ENCODE data around the gene FAM187B. TPM values are rescaled to one million over a fixed set of nuclear protein-coding genes. Genes with fewer than 3 reads are reported as not detected.
"Not testable (repeated sequence)": the region's sequence is repeated elsewhere in the genome, so short reads cannot be mapped to it uniquely, and the experiment has no call there.

The FAM187B gene
- total RNA-seq, 2 donors from 2014 or later: 1.1 TPM; not detected in 1

DNA sequence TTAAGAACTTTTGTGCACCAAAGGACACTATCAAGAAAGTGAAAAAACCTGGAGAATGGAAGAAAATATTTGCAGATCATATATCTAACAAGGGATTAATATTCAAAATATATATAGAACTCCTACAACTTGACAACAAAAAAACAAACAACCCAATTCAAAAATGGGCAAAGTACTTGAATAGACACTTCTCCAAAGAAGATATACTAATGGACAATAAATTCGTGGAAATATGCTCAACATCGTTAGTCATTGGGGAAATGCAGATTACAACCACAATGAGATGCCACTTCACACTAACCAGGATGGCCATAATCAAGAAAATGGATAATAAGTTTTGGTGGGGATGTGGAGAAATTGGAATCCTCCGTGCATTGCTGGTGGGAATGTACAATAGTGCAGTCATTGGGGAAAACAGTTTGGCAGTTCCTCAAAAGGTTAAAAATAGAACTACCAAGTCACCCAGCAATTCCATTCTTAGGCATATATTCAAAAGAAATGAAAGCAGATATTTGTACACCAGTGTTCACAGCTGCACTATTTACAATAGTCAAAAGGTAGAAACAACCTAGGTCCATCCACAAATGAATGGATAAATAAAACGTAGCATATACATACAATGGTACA lies 18.0 kb upstream of the FAM187B start:
- Histone ChIP-seq H3K4me3 (no peak overlapping the region), H3K36me3 (no peaks in the 10 kb centered on the region), H3K27me3 (replicated peaks; ENCODE audit: insufficient read depth) (no peaks in the 10 kb centered on the region), H3K27ac (no peak overlapping the region), H3K4me1 (replicated peaks) (no peaks in the 10 kb centered on the region), H3K9me3 (no peaks in the 10 kb centered on the region)
- intact Hi-C loops (cut with DNase I): no loop called here
- WGBS: 85% methylated on average over 4 of the region's 4 CpGs
- no peak for DNase-seq (ENCODE audit: low spot score)
- TF ChIP-seq, protein P1, sequence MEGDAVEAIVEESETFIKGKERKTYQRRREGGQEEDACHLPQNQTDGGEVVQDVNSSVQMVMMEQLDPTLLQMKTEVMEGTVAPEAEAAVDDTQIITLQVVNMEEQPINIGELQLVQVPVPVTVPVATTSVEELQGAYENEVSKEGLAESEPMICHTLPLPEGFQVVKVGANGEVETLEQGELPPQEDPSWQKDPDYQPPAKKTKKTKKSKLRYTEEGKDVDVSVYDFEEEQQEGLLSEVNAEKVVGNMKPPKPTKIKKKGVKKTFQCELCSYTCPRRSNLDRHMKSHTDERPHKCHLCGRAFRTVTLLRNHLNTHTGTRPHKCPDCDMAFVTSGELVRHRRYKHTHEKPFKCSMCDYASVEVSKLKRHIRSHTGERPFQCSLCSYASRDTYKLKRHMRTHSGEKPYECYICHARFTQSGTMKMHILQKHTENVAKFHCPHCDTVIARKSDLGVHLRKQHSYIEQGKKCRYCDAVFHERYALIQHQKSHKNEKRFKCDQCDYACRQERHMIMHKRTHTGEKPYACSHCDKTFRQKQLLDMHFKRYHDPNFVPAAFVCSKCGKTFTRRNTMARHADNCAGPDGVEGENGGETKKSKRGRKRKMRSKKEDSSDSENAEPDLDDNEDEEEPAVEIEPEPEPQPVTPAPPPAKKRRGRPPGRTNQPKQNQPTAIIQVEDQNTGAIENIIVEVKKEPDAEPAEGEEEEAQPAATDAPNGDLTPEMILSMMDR (IDR thresholded peaks at IDR 0.05): no peak
- TF ChIP-seq POLR2AphosphoS5 (IDR thresholded peaks at IDR 0.05) (no peak), POLR2A (IDR thresholded peaks at IDR 0.05) (no peak)

DNA sequence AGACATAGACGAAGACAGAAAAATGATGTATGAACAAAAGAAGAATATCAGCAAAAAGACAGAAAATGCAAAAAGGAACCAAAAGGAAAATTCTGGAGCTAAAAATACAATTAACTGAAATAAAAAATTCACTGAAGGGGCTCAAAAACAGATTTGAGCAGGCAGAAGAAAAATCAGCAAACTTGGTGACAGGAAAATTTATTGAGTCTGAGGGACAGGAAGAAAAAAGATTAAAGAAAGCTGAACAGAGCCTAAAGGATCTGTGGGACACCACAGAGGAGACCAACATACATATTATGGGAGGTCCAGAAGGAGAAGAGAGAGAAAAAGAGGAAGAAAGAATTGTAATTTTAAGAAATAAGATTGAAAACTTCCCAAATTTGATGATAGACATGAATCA lies 12.9 kb upstream of the FAM187B start:
- no peak overlapping the region for H3K4me3 ChIP-seq
- WGBS: 72% methylated on average over 1 of the region's 1 CpG

DNA sequence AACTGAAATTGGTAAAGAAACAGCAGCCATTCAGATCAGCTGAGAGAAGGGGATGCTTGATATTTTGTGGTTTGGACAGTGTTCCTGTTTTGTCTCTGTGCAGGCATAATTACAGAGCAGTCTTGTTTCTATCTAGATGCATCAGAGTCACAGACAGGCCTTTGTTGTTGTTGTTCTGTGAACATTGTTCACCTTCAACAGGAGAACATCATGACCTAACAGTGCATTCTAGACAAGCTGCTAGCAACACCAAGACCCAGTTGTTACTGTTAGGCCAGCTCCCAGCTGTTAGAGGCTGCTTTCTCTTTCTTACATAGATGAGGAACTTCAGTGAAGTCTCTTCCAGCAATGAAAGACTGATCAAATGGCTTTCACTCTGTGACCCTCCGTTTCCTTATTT lies 11.8 kb upstream of the FAM187B start:
- DNase-seq (ENCODE audit: low spot score): no peak
- no peaks in the 10 kb centered on the region for H3K4me1 ChIP-seq (replicated peaks)
- intact Hi-C loops (cut with DNase I): no loop called here
- 77% methylated on average over 1 of the region's 1 CpG for WGBS
- no peak overlapping the region for H3K27ac ChIP-seq
- TF ChIP-seq POLR2A (IDR thresholded peaks at IDR 0.05) (no peak), POLR2AphosphoS5 (IDR thresholded peaks at IDR 0.05) (no peak)
- TF ChIP-seq, protein P1 (IDR thresholded peaks at IDR 0.05): no peak
- H3K36me3 ChIP-seq: no peaks in the 10 kb centered on the region
- H3K4me3 ChIP-seq: no peak overlapping the region
- H3K27me3 ChIP-seq (replicated peaks; ENCODE audit: insufficient read depth): no peaks in the 10 kb centered on the region
- H3K9me3 ChIP-seq: no peaks in the 10 kb centered on the region

More for the DNA sequence above, 12.9 kb upstream of the FAM187B start:
- intact Hi-C loops (cut with DNase I): no loop called here
- Histone ChIP-seq H3K27me3 (replicated peaks; ENCODE audit: insufficient read depth) (no peaks in the 10 kb centered on the region), H3K4me1 (replicated peaks) (no peaks in the 10 kb centered on the region), H3K9me3 (no peaks in the 10 kb centered on the region), H3K36me3 (no peaks in the 10 kb centered on the region), H3K27ac (no peak overlapping the region)
- DNase-seq (ENCODE audit: low spot score): no peak
- no peak for TF ChIP-seq POLR2AphosphoS5 (IDR thresholded peaks at IDR 0.05)
- no peak for TF ChIP-seq POLR2A (IDR thresholded peaks at IDR 0.05)
- TF ChIP-seq, protein P1 (IDR thresholded peaks at IDR 0.05): no peak

DNA sequence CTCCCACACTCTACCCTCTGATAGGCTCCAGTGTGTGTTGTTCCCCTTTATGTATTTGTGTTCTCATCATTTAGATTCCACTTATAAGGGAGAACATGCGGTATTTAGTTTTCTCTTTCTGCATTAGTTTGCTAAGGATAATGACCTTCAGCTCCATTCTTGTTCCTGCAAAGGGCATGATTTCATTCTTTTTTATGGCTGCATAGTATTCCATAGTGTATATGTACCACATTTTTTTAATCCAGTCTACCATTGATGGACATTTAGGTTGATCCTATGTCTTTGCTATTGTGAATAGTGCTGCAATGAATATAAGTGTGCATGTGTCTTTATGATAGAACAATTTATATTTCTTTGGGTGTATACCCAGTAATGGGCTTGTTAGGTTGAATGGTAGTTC lies 11.1 kb upstream of the FAM187B start:
- H3K27me3 ChIP-seq (replicated peaks; ENCODE audit: insufficient read depth); DNase-seq (ENCODE audit: low spot score); H3K27ac ChIP-seq; H3K9me3 ChIP-seq; H3K36me3 ChIP-seq; H3K4me3 ChIP-seq; H3K4me1 ChIP-seq (replicated peaks); intact Hi-C loops (cut with DNase I): not testable (repeated sequence)
- WGBS: 92% methylated on average over 1 of the region's 1 CpG

DNA sequence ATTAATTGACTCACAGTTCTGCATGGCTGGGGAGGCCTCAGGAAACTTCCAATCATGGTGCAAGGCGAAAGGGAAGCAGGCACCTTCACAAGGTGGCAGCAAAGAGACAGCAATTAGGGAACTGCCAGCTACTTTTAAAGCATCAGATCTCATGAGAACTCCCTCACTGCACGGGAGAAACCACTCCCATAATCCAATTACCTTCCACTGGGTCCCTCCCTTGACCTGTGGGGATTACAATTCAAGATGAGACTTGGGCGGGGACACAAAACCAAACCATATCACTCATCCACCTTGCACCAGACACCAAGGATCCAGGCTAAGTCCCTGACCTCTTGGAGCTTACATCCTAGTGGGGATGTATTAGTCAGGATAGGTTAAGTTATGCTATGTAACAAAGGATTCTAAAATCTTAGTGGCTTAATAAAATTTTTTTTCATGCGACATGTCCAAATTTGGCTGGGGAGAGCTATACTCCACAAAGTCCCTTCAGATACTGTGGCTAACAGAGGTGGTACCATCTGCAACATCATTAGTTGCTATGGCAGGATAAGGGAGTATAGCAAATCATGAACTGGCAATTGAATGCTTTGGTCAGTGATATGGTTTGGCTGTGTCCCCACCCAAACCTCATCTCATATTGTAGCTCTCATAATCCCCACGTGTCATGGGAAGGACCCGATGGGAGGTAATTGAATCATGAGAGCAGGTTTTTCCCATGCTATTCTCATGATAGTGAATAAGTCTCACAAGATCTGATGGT lies 8.3 kb upstream of the FAM187B start:
- no peaks in the 10 kb centered on the region for H3K9me3 ChIP-seq
- H3K4me1 ChIP-seq (replicated peaks): no peaks in the 10 kb centered on the region
- H3K4me3 ChIP-seq: no peak overlapping the region
- DNase-seq (ENCODE audit: low spot score): no peak
- H3K36me3 ChIP-seq: no peaks in the 10 kb centered on the region
- no peak overlapping the region for H3K27ac ChIP-seq
- no peaks in the 10 kb centered on the region for H3K27me3 ChIP-seq (replicated peaks; ENCODE audit: insufficient read depth)
- intact Hi-C loops (cut with DNase I): no loop called here
- no peak for TF ChIP-seq POLR2A (IDR thresholded peaks at IDR 0.05)
- TF ChIP-seq, protein P1 (IDR thresholded peaks at IDR 0.05): no peak
- TF ChIP-seq POLR2AphosphoS5 (IDR thresholded peaks at IDR 0.05): no peak
- 80% methylated on average over 6 of the region's 6 CpGs for WGBS

Data from prostate gland (tissue), 2 donors.